ENCODE results near the gene RGS5. TPM values are rescaled to one million over a fixed set of nuclear protein-coding genes. Genes with fewer than 3 reads are reported as not detected.

The RGS5 gene
- total and polyA plus RNA-seq, 2 donors (not counting 3 experiments of a cell fraction or from before 2014, with no cell fraction given) = 287 to 770 TPM

- Histone ChIP-seq H3K4me1 (ENCODE audit: control insufficient read depth, extremely low read depth, insufficient read depth, low read length) (peaks cover 3% of the 10 kb centered on the region), H3K27ac (ENCODE audit: insufficient read depth, low read depth, low read length) (no peak overlapping the region), H3K9me1 (replicated peaks; ENCODE audit: control insufficient read depth, extremely low read depth, insufficient read depth, low read length) (no peaks in the 10 kb centered on the region), H3K4me3 (replicated peaks in 1 of 3; ENCODE audit: insufficient read depth in 1 of 3, low read depth in 1 of 3, low read length in 3 of 3) (no peak overlapping the region), H3K9me3 (replicated peaks; ENCODE audit: control insufficient read depth, insufficient read depth, low read length) (no peaks in the 10 kb centered on the region), H2AFZ (ENCODE audit: low read depth, low read length) (no peak overlapping the region), H3K4me2 (ENCODE audit: insufficient read depth, low read length) (no peak overlapping the region), H3K79me2 (ENCODE audit: control insufficient read depth, insufficient read depth, low read length) (peaks cover 72% of the 10 kb centered on the region), H3K36me3 (ENCODE audit: control insufficient read depth in 2 of 2, extremely low read depth in 1 of 2, insufficient read depth in 2 of 2, low read length in 2 of 2) (peaks cover 0 to 4% of the 10 kb centered on the region in 2 experiments), H4K20me1 (replicated peaks; ENCODE audit: control insufficient read depth, extremely low read depth, insufficient read depth, low read length) (peaks cover 3% of the 10 kb centered on the region), H3K27me3 (ENCODE audit: control insufficient read depth in 2 of 2, insufficient read depth in 2 of 2, low read length in 2 of 2) (no peaks in the 10 kb centered on the region), H3K9ac (replicated peaks; ENCODE audit: extremely low read depth, insufficient read depth, low read length) (no peak overlapping the region)
- intact Hi-C loops (cut with micrococcal nuclease) = no loop called here
- FAIRE-seq (no peak), DNase-seq (ENCODE audit: low read depth, low spot score) (no peak)
- dilution Hi-C loops (cut with MboI; ENCODE audit: extremely low pct_ligation_motif_present, low sequenced_read_pairs) = loop anchor here (25.0 kb wide), 1 partner anchor 302 kb away; no protein-coding TSS in a partner anchor
- BruUV-seq (replicated peaks) = no TSS peak
- POLR2A ChIA-PET = interaction anchor here (0.6 kb wide), 1 partner anchor 23 kb away, joined by 3 read pairs; no protein-coding TSS in a partner anchor
- TF ChIP-seq FOS (IDR thresholded peaks at IDR 0.05; ENCODE audit: borderline replicate concordance, insufficient read depth, low read length) (no peak), JUN (IDR thresholded peaks at IDR 0.05; ENCODE audit: borderline replicate concordance, insufficient read depth, insufficient read length, low read depth) (no peak), MAX (IDR thresholded peaks at IDR 0.05; ENCODE audit: insufficient read depth, insufficient read length) (no peak), CTCF (IDR thresholded peaks at IDR 0.05; ENCODE audit: extremely low read depth in 1 of 2, insufficient read depth in 1 of 2, low read depth in 1 of 2, low read length in 2 of 2) (no peak), POLR2A (IDR thresholded peaks at IDR 0.05; ENCODE audit: low read depth, low read length) (no peak), EZH2 (IDR thresholded peaks at IDR 0.05; ENCODE audit: borderline replicate concordance, low read depth, low read length, severe bottlenecking) (no peak), MYC (IDR thresholded peaks at IDR 0.05; ENCODE audit: low read depth, low read length) (no peak), GATA2 (IDR thresholded peaks at IDR 0.05; ENCODE audit: insufficient read depth, insufficient read length, low read depth, low read length) (no peak), POLR2AphosphoS5 (IDR thresholded peaks at IDR 0.05; ENCODE audit: insufficient read depth, low read depth, low read length) (no peak)
- CTCF ChIA-PET = no interaction called here
These were observed 13.8 kb downstream of the RGS5 start for GRCh38 chr1:163188947-163189346.
